Measurements from ENCODE around the gene PDCD6IP. TPM values are rescaled to one million over a fixed set of nuclear protein-coding genes. Genes with fewer than 3 reads are reported as not detected.

Gene PDCD6IP
- total RNA-seq, 1 donor from 2014 or later, result 91.1 TPM

DNA sequence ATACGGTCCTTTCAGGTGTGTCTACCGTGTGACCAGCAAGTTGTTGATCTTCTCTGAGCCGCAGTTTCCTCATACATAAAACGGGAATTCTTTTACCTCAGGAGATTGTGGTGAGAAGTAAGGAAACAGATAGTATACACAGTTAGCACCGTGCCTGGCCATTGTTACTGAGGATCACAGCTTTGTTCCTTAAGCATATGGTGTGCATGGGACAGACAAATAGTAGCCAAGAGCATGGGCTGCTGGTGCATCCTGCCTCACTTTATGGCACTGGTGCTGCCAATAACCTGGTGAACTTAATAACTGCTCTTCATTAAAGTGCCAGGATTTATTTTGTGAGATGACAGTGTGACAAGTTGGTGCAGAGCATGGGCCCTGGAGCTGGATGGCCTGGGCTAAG, 86.3 kb downstream of the PDCD6IP start:
- TF ChIP-seq, protein P1, sequence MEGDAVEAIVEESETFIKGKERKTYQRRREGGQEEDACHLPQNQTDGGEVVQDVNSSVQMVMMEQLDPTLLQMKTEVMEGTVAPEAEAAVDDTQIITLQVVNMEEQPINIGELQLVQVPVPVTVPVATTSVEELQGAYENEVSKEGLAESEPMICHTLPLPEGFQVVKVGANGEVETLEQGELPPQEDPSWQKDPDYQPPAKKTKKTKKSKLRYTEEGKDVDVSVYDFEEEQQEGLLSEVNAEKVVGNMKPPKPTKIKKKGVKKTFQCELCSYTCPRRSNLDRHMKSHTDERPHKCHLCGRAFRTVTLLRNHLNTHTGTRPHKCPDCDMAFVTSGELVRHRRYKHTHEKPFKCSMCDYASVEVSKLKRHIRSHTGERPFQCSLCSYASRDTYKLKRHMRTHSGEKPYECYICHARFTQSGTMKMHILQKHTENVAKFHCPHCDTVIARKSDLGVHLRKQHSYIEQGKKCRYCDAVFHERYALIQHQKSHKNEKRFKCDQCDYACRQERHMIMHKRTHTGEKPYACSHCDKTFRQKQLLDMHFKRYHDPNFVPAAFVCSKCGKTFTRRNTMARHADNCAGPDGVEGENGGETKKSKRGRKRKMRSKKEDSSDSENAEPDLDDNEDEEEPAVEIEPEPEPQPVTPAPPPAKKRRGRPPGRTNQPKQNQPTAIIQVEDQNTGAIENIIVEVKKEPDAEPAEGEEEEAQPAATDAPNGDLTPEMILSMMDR (IDR thresholded peaks at IDR 0.05; ENCODE audit: insufficient read depth, low read length, severe bottlenecking), result no peak

DNA sequence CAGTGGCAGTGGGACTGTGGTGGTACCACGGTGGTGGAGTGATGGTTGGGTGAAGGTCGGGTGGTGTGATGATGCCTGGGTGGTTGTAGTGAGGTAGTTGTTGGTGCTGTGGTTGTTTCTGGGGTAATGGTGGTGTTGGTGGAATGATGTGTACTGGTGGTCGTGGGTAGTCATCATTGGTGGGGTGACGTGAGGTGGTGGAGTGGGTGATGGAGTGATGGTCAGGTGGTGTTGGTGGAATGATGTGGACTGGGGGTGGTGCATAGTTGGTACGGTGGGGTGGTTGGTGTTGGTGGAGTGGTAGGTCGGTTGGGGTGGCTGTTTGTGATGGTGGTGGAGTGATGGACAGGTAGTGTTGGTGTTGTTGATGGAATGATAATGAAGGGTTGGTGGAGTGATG, 87.1 kb downstream of the PDCD6IP start:
- DNase-seq (ENCODE audit: low read depth), result no peak
- Histone ChIP-seq H3K36me3 (ENCODE audit: control insufficient read depth, insufficient read depth, low read length) (no peaks in the 10 kb centered on the region), H3K27me3 (ENCODE audit: control insufficient read depth, insufficient read depth, low read length) (no peaks in the 10 kb centered on the region), H3K4me3 (ENCODE audit: low read depth, low read length) (no peak overlapping the region)
- no peak for FAIRE-seq
- TF ChIP-seq, protein P1 (IDR thresholded peaks at IDR 0.05; ENCODE audit: insufficient read depth, low read length, severe bottlenecking), result no peak

More for the DNA sequence above, 86.3 kb downstream of the PDCD6IP start:
- DNase-seq (ENCODE audit: low read depth) (no peak), FAIRE-seq (no peak)
- no peaks in the 10 kb centered on the region for H3K36me3 ChIP-seq (ENCODE audit: control insufficient read depth, insufficient read depth, low read length)
- no peak overlapping the region for H3K4me3 ChIP-seq (ENCODE audit: low read depth, low read length)
- H3K27me3 ChIP-seq (ENCODE audit: control insufficient read depth, insufficient read depth, low read length), result no peaks in the 10 kb centered on the region

GRCh38 chr3:33886015-33886414, 87.6 kb downstream of the PDCD6IP start:
- Histone ChIP-seq H3K4me3 (ENCODE audit: low read depth, low read length) (no peak overlapping the region), H3K36me3 (ENCODE audit: control insufficient read depth, insufficient read depth, low read length) (no peaks in the 10 kb centered on the region), H3K27me3 (ENCODE audit: control insufficient read depth, insufficient read depth, low read length) (no peaks in the 10 kb centered on the region)
- FAIRE-seq (no peak), DNase-seq (ENCODE audit: low read depth) (peak; percentile 85)
- TF ChIP-seq, protein P1 (IDR thresholded peaks at IDR 0.05; ENCODE audit: insufficient read depth, low read length, severe bottlenecking), result no peak

DNA sequence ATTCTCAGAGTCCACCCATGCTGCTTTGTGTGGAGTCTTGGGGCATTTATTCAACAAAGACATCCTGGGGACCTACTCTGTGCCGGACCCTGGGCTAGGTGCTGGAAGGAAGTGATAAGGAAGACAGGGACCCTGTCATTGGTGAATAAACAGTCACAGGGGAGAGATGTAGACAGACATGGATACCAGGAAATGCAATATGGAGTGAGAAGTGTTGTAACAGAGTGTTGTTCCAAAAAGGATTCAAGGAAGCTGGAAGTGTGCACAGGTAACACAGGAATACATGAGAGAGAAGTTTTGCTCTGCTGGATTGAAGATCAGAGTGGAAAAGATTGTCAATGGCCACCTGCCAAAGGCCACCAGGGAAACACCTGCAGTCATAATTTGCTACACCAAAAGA, 89.0 kb downstream of the PDCD6IP start:
- H3K36me3 ChIP-seq (ENCODE audit: control insufficient read depth, insufficient read depth, low read length), result no peaks in the 10 kb centered on the region
- FAIRE-seq, result no peak
- no peak overlapping the region for H3K4me3 ChIP-seq (ENCODE audit: low read depth, low read length)
- no peak for DNase-seq (ENCODE audit: low read depth)
- TF ChIP-seq, protein P1 (IDR thresholded peaks at IDR 0.05; ENCODE audit: insufficient read depth, low read length, severe bottlenecking), result no peak
- no peaks in the 10 kb centered on the region for H3K27me3 ChIP-seq (ENCODE audit: control insufficient read depth, insufficient read depth, low read length)

GRCh38 chr3:33889394-33890039, 91.1 kb downstream of the PDCD6IP start:
- H3K36me3 ChIP-seq (ENCODE audit: control insufficient read depth, insufficient read depth, low read length), result no peaks in the 10 kb centered on the region
- TF ChIP-seq, protein P1 (IDR thresholded peaks at IDR 0.05; ENCODE audit: insufficient read depth, low read length, severe bottlenecking), result no peak
- no peak for DNase-seq (ENCODE audit: low read depth)
- H3K27me3 ChIP-seq (ENCODE audit: control insufficient read depth, insufficient read depth, low read length), result no peaks in the 10 kb centered on the region
- no peak for FAIRE-seq
- no peak overlapping the region for H3K4me3 ChIP-seq (ENCODE audit: low read depth, low read length)

DNA sequence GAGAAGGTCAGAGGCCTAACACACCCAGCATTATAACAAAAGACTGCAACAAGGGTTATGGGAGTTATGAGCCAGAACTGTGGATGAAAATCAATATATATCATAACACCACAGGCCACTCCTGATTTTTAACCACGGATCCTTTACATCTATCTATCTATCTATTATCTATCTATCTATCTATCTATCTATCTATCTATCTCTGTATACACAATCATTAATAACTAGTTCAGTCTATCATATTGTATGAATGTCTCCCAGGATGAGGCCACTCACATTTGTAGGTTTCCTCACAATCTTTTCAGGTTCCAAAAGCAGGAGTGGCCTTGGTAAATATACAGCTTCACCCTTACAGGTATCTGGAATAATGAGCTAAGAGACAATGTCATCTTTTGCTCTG, 94.2 kb downstream of the PDCD6IP start:
- FAIRE-seq, result no peak
- TF ChIP-seq, protein P1 (IDR thresholded peaks at IDR 0.05; ENCODE audit: insufficient read depth, low read length, severe bottlenecking), result no peak
- no peak overlapping the region for H3K4me3 ChIP-seq (ENCODE audit: low read depth, low read length)
- no peaks in the 10 kb centered on the region for H3K36me3 ChIP-seq (ENCODE audit: control insufficient read depth, insufficient read depth, low read length)
- H3K27me3 ChIP-seq (ENCODE audit: control insufficient read depth, insufficient read depth, low read length), result no peaks in the 10 kb centered on the region
- no peak for DNase-seq (ENCODE audit: low read depth)
